GM18505 (cell line): Measurements from ENCODE around the gene CDH6.
A peak's percentile ranks its signal among the peaks of the same experiment; 100 is the strongest.
"Not testable (repeated sequence)": the region's sequence is repeated elsewhere in the genome, so short reads cannot be mapped to it uniquely, and the experiment has no call there.

ENCODE experiments used
- ATAC-seq: cut with Tn5 transposase; IDR thresholded peaks from one replicate; pipeline ENCODE4 v1.9.1; 2021; ENCODE audit not compliant: unreplicated experiment
- POLR2A ChIP-seq: IDR thresholded peaks from 4 replicates; pipeline ENCODE4 v1.6.1; 2011; ENCODE audit warnings: borderline replicate concordance; ENCODE audit not compliant: insufficient read depth, insufficient read length; ENCODE audit errors: extremely low read depth

The CDH6 gene

DNA sequence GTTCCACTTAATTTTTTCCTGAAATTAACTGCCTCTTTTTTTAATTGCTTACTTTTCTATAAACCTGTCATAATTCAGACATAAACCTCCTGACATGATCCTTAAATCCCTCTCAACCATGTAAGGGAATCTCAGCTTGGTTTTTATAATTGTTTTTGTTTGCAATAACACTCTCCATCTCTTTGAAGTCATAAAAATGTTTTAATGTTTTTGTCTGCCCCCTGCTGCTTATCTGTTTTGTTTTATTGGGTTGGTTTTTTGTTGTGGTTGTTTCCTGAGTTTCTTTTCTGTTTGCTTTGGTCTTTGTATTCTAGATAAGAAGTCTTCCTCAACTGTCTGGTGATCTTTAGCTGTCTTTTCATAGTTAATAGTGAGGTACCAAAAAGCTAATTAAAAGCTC lies 142.0 kb downstream of the CDH6 start:
- TF ChIP-seq POLR2A = no peak
- no peak for ATAC-seq

DNA sequence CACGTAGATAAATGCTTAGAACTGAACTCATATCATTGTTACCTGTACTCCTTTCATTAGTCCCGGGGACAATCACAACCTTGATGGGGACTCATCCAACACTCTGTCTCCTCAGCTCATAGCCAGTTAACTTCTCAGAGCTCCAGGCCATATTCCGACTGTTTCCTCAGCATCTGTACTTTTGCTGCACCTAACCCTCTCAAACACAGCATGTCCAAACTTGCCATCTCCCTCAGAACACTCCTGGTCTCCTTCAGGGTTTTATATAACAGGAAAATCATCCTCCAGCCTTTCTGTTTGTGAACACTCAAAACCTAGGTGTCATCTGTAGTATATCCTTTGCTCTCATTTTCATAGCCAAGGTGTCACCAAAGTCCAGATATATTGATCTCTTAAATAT lies 150.5 kb downstream of the CDH6 start:
- ATAC-seq = no peak
- no peak for TF ChIP-seq POLR2A

DNA sequence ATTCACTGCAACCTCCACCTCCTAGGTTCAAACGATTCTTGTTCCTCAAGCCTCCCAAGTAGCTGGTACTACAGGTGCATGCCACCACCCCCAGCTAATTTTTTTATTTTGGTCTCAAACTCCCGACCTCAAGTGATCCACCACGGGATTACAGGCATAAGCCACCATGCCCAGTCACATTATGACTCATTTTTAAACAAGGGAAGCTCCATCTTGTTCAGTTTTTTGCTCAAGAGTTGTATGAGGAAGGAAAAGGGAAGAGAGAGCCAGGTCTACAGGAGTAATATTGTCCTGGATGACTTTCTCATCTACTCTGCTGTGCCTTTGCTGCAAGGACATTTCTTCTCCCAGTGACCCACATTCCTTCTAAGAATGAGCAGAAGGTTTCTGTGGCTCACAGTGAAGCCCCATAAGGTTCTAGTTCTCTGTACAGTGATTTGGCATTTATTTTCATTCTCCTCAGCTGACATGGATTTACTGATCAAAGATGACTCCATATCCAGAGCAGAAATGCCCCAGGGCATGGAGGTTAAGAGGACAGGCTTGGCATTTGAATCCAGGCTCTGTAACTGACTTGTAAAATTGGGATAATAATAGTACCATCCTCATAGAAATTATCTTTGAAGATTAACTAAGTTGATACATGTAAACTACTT lies 153.5 kb downstream of the CDH6 start:
- TF ChIP-seq POLR2A = no peak
- no peak for ATAC-seq

DNA sequence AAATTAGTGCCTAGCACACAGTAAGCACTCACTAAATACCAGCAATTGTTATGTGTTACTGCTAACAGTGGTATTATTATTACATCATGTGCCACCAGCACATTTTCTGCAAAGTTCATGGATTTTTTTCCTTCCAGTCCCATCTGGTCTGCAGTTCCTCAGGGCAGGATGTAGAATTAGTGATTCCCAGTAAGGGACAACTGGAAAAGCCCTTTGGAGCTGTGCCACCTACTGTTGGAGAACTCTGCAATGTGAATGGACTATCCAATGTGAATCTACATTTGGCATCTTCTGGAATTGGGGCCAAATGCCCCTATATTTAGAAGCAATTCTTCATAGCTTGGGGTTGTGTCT lies 154.0 kb downstream of the CDH6 start:
- no peak for ATAC-seq
- no peak for TF ChIP-seq POLR2A

DNA sequence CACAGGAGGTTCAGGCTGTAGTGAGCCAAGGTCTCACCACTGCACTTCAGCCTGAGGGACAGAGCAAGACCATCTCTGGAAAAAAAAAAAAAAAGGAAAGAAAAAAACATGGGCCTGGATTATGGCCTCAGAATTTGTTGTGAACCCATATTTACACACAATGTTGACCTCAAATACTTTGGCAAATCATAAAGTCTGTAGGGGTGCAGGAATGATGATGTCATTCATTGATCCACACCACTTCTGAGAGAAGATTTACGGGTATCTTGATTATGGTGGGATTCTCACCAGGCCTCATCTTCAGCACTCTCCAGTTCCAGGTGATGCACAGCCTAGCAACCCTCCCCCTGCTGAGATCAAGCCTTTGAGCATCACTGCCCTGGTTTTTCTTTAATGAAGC lies 156.9 kb downstream of the CDH6 start:
- no peak for TF ChIP-seq POLR2A
- ATAC-seq = no peak

DNA sequence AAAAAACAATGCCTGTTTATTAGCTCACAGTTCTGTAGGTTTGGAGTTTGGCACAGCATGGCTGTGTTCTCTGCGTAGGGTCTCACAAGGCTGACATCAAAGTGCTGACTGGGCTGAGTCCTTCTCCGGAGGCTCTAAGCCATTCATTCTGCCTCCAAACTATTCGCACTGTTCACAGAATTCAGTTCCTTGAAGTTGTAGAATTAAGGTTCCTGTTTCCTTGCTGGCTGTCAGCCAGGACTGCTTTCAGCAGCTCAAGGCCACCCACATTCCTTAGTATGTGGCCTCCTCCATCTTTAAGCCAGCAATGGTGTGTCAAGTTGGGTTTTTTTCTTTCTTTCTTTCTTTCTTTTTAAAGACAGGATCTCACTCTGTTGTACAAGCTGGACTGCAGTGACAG lies 161.9 kb downstream of the CDH6 start:
- TF ChIP-seq POLR2A = no peak
- ATAC-seq = no peak

DNA sequence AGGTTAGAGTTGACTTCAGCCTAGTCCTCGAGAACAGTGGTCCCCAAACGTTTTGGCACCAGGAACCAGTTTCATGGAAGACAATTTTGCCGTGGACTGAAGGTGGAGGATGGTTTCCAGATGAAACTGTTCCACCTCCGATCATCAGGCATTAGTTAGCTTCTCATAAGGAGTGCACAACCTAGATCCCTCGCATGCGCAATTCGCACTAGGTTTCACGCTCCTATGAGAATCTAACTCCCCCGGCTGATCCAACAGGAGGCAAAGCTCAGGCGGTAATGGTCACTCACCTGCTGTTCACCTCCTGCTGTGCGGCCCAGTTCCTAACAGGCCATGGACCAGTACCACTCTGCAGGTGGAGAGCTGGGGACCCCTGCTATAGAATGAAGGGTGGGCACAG lies 163.6 kb downstream of the CDH6 start:
- ATAC-seq = no peak

DNA sequence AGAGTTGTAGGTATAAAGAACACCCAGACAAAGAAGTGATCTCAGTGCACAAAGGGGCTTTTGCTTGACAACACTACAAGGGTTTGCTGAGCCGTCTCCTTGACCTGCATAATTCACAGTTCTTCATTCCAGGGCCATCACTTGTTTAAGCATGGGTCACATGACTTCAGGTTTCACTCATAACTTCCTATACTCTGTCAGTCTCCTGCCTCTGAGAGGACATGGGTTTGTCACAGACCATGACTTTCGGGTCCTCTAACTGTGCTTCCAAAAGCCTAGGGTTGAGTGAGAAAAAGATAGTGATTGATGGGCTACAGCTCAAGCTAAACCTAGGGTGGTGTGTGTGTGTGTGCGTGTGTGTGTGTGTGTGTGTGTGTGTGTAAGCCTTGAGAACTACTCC lies 166.4 kb downstream of the CDH6 start:
- peak; percentile 74 for ATAC-seq
- TF ChIP-seq POLR2A = no peak

More for the DNA sequence above, 163.6 kb downstream of the CDH6 start:
- TF ChIP-seq POLR2A = no peak

DNA sequence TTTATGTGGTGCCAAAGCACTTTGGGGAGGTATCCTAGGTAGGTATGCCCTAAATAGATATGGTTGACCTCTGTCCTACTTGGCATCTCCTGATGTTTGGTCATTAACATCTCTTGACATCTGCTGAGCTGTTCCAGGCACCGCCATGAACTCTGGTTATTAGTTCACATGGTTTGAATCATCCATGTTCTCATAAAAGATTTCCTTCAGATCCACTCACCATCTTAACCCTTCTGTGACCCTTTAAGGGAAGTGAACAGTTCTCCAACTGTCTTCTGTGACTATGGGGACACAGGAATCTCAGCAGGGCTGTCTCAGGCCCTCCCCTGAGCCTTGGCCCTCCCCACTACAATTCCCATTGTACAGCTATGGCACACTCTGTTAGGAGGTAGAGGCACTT lies 167.7 kb downstream of the CDH6 start:
- no peak for TF ChIP-seq POLR2A
- ATAC-seq = no peak

DNA sequence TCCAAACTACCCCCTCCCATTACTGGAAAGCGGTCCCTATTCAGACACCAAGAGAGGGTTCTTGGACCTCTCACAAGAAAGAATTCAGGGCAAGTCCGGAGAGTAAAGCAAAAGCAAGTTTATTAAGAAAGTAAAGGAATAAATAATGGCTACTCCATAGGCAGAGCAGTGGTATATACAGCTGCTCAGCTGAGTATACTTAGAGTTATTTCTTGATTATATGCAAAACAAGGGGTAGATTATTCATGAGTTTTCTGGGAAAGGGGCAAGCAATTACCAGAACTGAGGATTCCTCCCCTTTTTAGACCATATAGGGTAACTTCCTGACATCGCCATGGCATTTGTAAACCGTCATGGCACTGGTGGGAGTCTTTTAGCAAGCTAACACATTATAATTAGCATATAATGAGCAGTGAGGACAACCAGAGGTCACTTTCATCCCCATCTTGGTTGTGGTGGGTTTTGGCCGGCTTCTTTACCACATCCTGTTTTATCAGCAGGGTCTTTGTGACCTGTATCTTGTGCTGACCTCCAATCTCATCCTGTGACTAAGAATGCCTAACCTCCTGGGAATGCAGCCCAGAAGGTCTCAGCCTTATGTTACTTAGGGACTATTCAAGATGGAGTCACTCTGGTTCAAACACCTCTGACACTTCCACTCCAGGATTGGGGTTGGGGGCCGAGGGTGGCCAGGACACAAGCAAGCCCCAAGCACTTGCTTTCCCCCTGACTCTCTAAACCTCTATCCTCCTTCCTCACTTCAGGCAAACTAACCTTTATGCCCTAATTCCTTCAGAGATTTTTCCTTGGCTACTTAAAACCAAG lies 168.4 kb downstream of the CDH6 start:
- ATAC-seq = not testable (repeated sequence)

DNA sequence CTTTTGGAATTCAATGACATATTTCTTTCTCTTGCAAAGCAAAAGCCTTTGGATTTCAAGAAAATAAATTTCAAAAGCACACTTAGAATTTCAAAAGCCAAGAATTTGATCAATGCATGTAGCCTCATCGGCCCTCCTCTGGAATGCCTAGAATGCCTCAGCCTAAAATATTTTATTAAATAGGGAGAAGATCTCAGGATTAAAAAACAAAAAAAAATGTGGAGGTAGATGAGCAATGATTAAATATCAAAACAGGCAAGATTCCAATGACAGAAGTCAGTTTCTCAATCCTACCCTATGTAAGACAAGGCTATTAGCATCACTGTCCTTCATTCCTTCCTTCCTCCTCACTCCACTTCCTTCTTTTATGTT lies 169.0 kb downstream of the CDH6 start:
- TF ChIP-seq POLR2A = no peak
- ATAC-seq = no peak

DNA sequence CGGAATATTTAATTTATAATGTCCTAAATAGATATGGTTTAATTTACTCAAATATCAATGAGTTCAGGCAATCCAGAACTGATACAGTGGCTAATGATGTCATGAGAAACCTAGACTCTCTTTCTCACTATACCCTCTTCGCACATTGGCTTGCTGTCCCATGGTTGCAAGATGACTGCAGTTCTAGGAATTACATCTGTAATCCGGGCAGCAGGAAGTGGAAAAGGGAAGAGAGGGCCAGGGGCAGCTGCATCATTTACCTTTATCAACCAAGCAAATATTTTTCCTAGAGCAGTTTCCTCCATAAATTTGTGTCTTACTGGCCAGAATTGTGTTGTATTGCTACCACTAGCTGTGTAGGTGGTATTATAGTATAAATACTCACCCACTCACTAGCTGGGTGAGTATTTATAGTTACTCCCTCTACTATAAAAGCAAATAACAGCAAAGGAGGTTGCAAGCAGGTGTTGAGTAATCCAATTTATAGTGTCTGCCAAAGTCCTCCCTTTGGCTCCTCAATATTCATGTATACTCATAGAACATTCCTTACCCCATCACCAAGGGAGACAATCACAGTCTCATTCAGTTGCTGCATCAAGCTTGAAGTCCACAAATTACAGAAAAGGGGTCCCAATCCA lies 169.6 kb downstream of the CDH6 start:
- no peak for TF ChIP-seq POLR2A
- no peak for ATAC-seq

DNA sequence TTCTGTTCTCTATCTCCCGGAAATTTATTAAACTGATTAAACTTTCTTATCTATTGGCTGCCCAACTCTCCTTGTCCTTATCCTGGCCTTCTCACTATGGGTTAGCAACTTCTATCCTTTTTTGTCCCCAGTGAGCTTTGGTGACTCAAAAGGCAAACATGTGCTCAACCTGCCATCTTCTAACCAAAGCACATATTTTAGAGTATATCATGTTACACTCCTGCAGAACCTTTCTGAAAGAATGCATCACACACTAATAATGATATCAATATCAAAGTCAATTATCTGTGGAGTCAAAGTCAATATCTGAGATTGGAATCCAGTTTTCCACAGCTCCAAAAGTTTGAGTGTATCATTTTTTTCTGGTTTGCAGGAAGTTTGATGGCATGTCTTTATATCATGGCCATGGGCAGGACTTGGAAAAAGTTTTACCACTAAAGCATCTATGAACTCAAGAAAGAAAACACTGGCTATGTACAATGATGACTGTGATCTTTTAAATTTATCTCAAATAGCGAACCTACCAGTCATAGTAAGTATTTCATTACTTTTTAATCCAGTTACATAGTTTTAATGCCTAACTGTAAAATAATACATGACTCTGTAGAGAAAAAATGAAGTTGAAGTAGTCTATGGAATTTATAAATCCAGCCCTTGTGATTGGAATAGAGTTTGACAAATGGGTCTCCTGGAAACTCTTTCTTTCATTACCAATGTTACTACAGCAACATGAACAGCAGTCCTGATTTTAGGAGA lies 171.6 kb downstream of the CDH6 start:
- TF ChIP-seq POLR2A = no peak
- ATAC-seq = no peak
